Hippocampal formation (tissue), 2 donors: ENCODE measurements around the gene MAD1L1.

Experiments
- DNase-seq, 2 donors: peaks; one replicate each; lab custom pipeline; 2025; lab: John Stamatoyannopoulos, UW

The MAD1L1 gene

DNA sequence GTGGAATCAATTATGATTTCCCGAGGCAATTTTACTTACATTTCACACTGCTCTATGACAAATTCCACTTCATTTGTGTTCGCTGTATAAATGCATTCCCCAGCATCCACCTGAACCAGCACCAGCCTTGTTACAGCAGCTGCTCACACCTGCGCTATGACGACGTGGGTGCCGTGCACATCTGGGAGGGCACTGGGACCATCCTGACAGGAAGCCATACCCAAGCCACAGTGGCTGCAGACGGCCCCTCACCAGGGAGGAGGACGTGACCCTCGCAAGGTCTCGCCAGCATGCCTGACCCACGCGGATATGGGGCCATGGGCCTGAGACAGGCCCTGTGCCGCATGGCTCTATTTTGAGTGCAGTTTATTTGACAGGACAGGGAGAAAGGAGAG is 201.3 kb downstream of the MAD1L1 start:
- no peak for DNase-seq

- DNase-seq, result no peak
Observed at GRCh38 chr7:2030475-2031450, 202.0 kb downstream of the MAD1L1 start.

GRCh38 chr7:2029936-2030335 is 202.8 kb downstream of the MAD1L1 start:
- DNase-seq, result no peak

DNA sequence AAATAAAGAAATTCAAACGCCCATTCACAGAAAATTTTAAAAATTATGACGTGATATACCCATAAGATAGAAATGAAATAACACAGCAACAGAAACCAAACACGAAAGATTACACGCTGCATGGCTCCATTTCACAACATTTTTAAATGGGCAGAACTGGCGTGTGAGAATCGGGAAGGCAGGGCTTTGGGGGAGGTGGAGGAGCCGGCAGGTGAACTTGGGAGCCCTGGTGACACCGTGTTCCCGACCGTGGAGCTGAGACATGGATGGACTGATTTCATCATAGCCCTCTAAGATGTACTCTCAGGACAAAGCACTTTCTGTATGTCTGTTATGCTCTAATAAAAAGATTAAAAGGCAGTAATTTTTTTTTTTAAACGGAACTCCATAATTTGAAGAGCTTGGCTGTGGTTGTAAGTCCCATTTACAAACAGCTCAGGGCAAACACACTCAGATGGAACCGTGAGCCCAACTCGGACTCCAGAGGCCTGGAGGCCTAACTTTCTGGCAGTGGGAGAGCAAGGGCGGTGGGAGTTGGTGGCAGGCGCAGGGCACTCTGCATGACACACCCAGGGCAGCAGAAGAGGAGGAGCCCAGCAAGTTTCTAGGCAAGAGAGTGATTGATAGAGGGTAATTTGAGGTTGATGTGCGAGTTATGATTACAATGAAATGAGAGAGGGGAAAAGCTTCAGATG is 203.4 kb downstream of the MAD1L1 start:
- DNase-seq, result no peak

- no peak for DNase-seq
Observed at GRCh38 chr7:2028733-2029132, 204.0 kb downstream of the MAD1L1 start.

GRCh38 chr7:2025188-2025587 is 207.6 kb downstream of the MAD1L1 start:
- DNase-seq, result no peak

DNA sequence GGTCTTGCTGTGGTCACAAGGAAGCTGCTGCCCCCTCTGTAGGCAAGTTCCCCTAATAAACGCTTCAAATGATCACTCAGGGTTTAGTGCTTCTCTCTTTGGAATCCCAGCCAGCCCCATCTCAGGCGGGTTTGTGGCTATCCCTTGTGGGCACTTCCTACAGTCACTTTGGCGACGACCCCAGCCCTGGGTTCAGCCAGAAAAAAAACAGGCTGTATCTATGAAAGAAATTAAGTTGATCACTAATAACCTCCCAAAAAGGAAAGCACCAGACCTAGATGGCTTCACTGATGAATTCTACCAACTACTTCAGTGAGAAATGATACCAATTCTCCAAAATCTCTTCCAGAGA is 208.2 kb downstream of the MAD1L1 start:
- no peak for DNase-seq

- no peak for DNase-seq
Observed at GRCh38 chr7:2023877-2024566, 208.7 kb downstream of the MAD1L1 start.

- no peak for DNase-seq
Observed at GRCh38 chr7:2022737-2023250, 210.0 kb downstream of the MAD1L1 start.

- no peak for DNase-seq
Observed at GRCh38 chr7:2022021-2022409, 210.7 kb downstream of the MAD1L1 start.

DNA sequence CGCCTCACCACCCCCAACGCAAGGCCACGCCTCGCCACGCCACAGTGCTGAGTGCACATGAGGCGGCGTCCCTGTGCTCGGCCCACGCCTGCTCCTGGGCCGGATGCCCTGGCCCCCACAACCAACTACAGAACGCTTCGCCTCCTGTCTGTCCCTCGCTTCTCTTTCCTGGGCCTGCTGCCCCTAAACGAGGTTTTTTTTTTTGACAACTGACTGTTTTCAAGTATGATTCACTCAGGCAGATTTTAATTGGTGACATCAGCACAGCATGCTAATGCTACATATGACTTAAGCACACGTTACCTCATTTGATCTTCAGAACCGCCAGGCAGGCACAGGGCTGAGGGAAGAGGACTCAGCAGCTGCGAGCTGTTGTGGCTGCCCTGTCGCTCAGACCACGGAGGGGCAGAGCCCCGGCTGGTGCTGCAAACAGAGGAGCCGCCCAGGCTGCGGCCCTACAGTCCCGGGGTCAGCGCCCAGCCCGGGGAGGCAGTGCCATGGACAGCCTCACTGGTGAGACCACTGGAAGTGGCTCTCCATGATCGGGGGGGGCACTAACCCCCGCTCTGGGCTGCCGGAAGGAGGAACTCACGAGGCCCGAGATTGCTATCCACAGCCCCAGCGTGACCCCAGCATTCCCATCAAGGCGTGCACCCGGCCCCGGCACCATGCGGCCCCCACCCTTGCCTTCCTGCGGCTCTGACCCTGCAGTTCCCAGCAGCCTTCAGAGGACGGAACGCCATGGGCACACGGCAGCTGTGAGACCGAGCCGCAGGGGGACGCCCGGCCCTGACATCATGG is 212.8 kb downstream of the MAD1L1 start:
- no peak for DNase-seq

DNA sequence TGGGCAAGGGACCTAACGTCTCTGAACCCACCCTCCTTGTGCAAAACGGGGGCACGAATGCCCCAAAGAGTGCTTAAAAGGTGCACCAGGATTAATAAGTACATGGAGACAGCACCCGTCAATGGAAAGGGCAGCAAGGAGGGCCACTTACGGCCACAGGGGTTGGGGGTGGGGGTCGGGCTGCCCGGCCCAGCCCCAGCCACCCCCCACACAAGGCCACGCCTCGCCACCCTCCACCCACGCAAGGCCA is 213.4 kb downstream of the MAD1L1 start:
- no peak for DNase-seq

DNA sequence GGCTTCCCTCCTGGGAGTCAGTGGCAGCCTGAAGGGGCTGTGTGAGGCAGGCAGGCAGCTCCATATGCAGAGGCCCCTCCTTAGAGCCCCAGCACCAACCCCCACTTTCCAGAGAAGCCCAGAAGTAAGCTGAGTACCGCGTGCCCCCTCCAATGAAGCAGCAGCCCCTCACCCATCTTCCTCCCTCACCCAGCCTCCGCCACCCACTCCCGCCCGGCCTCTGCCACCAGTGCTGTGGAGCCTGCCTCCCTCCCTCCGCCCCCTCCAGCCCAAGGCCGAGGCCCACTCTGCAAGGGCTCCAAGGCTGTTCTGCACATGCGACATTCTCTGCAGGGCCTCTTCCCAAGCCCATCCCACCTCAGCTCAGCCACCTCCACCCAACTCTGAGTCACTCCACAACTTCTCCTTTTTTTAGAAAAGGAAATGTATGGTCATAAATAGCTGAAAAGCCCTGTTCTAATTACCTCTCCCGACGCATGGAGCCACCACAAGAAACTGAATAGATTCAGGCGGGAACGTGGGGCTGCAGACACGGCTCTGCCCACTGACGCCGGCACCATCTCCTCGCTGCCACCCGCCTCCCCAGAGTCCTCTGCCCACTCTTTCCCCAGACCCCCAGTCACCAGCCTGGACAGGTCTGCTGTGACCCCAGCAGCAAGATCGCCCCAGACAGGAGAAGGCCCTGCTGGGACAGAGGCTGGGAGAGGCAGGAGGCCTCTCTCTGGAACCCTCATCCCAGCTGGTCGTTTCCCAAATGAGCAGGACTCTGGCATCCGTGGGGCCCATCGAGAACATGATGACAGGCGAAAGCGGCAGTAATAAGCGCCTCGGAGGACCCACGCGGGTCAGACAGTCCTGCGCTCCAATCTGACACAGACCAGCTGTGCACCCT is 213.9 kb downstream of the MAD1L1 start:
- no peak for DNase-seq

DNA sequence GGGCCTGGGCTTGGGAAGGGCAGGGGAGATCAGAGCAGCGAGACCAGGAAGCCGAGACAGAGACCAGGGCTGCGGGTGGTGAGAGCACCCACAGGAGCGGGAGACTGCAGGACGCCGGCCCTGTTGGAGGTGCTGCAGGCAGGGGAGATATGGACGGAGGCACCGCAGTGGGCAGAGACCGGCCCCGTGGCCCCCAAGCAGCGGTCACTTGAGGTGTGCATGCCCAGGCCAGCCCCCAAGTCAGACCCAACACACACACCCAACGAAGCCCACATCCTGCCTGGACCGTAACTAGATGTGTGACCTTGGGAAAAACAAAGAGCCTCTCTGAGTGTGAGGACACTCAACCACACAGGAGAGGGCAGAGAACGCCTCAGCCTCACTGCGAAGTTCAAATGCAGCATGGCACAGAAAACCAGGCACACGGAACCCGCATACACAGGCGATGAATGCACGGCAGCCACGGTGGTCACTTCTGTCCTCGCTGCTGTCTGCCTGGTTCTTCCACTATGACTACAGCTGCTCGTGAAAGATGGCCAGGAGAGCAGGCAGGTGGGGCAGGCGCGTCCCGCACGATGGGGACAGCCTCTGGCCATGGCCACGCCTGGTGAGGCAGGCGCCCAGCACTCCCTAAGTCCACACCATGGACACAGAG is 214.7 kb downstream of the MAD1L1 start:
- DNase-seq, result no peak

DNA sequence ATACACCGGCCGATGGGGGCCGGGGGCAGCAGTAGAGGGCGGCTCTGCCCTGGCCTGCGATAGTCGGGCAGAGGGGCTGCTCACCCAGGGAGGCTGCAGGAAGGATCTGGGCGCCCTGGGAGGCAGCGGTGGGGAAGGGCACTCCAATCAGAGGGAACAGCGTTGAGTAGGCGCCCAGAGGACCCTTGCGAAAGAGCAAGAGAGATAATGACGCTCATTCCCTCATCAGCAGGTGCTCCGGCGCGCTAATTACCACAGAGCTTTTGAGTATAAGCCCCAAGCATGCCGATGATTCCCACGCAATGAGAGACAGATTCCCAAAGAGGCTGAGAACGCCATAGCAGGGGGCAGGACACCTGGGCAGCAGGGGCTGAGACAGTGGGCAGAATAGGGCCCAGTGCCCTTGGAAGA is 215.3 kb downstream of the MAD1L1 start:
- no peak for DNase-seq

DNA sequence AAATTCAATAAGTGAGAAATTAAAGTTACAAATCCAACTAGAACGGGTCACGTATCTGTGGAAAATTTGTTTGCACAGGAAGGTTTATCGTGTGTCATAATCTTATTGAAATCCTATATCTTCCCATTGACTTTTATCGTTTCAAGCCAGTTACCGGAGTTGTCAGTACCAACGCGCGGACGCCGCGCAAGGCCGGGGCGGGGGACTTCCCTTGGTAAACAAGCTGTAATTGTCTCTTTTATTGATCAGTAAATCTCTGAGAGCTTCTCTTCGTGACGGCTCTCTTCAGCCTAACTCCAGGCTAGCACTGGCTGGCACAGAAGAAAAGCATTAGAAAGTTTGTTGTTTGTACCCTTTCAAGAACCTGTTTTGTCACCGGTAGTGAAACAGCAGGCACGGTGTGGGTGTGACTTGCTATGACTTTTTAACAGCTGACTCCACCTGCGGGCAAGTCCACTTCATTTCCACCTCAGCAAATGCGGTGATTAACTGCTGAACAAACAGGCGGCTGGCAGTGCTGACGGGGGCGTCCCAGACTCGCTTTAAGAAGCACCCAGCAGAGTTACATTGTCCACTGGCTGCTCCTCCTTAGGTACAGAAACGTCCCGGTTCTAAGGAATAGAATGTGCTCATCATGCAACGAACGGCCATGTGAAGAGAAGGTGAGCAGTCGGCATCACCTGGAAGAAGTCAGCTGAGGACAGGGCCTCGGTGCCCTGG is 215.8 kb downstream of the MAD1L1 start:
- no peak for DNase-seq

DNA sequence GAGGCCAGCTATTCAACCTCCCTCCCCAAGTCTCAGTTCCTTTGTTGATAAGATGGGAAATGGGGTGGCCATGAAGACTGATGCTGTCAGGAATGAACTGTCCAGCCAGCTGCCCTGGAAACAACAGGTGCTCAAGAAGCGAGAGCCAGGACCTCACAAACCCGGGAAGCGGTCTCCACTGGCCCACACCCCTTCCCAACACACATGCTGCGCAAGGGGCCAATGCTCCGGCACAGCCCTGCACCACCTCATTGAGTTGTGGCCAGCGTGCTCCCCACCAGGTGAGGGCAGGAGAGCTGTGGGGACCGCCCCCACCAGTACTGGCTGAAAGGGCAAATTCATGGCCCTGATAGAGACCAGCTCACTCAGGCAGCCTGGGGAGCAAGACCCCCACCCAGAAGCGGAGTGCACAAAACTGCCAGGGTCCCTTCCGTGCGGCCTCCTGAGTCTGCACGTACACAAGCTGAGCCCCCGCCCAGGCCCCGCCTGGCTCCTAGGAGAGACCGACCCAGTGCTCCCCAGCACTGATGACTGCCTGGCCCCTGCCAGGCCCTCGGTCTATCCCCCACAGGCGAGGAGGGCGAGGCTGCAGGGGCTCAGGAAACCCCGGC is 216.6 kb downstream of the MAD1L1 start:
- no peak for DNase-seq

DNA sequence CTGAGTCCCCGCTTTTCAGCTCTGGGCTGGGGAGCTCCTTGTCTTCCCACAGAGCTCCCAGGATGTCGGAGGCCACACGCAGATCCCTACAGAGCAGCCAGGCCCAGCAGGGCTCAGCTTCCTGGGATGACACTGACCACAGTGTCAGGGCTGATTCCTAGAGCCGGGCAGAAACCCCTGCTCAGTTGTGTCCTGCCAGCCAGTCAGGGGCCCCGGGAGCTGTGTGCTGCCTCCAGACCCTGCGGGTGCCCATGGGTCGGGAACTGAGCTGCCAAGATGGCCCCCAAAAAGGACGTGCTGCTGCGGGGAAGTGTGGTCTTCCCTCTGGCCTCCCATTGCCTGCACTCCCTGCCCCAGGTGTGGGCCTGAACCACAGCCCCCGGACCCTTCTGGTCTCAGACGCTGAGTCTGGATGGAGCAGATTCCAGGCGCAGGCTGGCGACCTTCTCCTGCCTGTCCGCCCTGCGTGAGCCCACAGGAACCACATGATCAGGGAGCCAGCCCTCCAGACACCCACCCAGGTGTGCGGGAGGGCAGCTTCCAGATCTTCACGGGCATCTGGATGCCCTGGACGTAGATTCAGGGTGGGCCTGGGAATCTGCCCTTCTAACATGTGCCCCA is 217.4 kb downstream of the MAD1L1 start:
- DNase-seq, result no peak
